HUDEP-2 (cell line): ENCODE measurements around the gene DNAJC5.
"Not testable (repeated sequence)": the region's sequence is repeated elsewhere in the genome, so short reads cannot be mapped to it uniquely, and the experiment has no call there.

Experiments used
- DNase-seq, 76 experiments: peaks; one replicate each; lab custom pipeline; 2025; ENCODE audit not compliant: unreplicated experiment in 76 of 76; lab: John Stamatoyannopoulos, UW

Gene DNAJC5

DNA sequence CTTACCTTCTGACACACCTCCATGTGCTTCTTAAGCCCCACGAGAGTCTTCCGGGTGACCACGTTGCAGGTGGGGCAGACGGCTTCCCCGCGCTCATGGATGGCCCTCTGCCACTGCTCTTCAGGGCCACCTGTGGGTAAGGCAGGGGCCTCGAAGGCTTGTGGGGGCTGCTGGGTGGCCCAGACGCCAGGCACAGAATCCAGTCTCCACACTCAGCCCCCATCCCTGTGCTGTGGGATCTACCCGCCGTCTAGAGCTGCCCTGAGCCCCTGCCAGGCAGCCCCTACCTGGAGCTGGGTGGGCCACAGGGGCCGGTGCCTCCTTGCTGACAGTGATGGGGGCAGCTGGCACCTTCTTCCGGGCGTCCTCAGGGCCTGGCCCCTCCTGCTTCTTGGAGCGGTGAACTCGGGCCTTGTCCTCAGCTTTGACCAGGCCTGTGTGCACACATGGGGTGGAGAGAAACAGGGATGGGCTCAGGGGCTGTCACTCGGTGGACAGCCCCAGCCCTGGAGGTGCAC lies 68.9 kb downstream of the DNAJC5 start:
- no peak for DNase-seq

DNA sequence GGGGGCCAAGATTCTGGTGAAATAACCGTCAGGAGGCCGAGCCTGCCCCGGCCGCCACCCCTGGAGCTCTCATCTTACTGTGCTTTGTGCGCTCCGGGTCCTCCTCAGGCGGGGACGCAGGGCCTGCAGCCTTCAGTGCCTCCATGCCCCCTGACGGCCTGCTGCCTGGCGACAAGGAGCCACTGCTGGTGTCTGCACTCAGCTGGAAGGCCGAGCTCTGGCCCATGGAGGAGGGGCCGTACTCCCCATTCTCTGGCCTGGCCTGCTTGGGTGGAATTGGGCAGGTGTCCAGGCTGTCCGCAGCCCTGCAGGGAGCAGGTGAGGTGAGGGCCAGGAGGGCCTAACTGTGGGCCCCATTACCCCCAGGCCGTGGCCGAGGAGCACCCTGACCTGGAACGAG lies 69.5 kb downstream of the DNAJC5 start:
- DNase-seq = no peak

DNA sequence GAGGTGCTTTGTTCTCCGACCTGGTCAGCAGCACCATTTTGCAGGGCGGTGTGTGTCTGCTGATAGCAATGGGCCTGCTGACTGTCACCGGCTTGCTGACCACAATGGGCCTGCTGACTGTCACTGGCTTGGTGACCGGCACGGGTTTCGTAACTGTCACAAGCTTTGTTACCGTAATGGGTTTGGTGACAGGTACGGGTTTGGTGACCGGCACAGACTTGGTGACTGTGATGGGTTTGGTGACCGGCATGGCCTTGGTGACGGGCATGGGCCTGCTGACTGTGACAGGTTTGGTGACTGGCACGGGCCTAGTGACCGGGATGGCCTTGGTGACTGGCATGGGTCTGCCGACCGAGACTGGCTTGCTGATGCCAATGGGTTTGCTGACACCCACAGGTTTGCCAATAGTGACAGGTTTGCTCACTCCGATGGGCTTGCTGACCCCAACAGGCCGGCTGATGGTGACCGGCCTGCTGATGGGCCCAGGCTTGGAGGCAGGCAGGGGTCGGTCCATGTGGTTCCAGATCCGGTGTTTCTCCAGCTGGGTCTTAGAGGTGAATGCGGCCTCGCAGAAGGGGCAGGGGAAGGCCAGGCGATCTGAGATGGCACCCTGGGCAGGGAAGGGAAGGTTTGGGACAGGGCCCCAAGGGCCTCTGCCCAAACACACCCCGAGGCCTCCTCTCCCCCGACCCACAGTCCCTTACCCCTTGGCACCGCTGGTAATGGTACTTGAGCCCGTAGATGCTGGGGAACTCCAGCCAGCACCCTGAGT lies 71.4 kb downstream of the DNAJC5 start:
- DNase-seq = no peak

DNA sequence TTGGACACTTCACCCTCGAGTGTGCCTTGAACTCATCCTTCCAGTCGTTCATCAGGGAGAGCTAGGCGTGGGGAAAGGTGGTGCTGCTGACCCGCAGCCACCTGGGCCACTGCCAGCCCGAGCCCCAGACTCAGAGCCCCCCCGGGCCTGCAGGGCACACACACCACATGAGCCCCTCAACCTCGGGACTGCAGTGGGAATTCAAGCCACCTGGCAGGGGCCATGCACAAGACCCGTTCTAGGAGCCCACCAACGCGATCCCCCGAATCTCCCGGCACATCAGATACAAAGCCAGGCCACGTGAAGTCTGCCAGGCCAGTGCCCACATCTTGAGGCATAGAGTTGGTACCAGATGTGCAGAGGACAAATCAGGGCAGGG lies 72.0 kb downstream of the DNAJC5 start:
- no peak for DNase-seq

DNA sequence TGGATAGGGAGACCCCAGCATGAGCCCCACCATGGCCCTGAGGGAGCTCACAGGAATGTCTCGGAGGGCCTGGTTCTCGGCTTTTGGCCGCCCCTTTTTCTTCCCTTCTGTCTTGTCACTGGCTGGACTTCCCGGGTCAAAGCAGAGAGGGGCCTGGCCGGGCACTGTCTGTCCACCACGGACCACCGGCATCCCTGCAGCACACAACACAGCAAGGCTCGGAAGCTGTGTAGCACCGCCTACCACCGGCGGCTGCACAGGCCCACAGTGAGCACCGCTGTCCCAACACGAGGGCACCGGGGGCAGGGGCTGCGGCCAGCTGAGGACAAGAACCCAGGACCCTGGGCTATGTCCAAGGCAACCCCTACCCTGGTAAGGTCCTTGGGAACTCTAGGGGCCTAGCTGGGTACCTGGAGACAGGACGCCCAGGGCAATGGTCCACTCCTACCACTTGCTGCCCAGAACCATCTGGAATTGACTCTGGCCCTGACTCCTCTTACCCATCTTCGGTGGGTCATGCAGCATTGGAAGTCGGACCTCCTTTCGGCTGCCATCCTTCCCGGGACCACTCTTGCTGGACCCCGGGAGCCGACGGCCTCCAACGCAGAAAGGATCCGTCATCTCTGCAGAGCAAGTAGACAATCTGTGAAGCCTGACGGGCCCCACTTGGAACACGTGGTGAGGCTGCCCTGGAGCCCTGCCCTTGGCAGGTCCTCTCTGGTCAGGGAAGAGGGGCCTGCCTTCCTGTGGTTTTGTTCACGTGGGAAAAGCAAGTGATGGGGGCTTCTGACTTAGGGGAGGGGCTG lies 72.6 kb downstream of the DNAJC5 start:
- no peak for DNase-seq

DNA sequence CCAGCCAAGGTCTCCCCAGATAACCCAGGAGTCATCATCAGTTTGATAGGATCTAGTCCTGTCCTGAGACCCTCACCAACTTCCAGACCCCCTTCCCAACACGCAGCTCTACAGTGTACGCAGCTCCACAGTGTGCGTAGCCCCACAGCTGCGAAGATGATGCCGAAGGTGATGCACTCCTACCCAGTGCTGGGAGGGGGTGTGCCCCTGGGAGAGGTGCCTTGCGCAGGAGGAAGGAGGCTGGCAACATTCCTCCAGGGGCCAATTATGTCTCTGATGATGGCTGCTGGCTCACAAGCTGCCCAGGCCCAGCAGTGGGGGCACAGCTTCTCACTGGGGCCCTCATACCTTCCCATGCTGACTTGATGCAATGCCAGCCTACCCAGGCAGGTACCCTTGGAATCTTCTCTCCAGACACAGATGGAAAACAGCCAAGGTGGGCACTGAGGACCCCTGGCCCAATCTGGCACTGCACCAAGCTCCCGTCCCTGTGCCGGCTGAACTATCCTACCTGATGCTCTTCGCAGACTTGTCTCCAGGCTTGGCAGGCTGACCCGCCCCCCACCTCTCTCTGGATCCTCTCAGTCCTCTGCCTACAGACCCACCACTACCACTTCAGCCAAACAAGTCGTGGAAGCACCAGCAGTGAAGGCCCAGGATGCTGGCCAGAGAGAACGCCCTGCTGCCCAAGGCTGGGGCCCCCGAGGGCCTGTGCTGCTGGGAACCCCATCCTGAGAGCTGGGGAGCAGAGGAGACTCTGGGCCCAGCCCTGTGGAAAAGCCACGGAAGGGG lies 73.4 kb downstream of the DNAJC5 start:
- DNase-seq = no peak

DNA sequence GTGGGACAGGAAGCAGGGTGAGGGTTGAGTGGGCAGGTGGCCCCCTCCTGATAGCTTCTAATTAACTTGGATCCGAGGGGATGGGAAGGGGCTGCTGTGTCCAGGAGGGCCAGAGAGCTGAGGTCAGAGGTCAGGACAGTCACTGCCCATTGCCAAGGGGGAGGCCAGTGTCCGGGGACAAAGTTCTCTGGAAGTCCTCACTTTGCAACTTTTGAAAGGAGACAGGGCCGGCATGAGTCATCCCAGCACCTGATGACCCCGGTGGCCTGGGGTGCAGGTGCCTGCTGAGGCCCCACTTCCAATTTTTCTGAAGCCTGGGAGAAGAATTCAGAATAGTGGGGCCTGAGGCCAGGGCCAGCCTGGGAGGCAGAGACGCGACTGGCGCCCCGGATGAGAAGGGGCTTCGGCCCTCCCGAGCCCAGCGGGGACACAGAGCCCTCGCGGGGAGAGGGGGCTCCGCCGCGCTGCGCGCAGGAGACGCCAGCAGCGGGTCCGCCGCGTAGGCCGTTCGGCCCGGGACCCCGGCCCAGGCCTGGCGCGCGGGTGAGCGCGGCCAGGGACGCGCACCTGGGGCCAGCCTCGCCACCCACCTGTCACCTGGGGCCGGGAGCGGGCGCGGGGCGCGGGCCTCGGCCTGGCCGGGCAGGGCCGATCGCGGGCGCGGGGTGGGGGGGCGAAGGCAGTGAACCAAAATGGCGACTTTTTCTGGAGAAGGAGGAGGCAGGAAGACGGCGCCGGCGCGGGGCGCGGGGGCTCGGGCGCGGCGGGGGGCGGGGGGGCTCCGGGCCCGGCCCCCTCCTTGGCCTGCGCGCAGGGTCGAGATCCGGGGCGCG lies 74.2 kb downstream of the DNAJC5 start:
- DNase-seq = no peak

DNA sequence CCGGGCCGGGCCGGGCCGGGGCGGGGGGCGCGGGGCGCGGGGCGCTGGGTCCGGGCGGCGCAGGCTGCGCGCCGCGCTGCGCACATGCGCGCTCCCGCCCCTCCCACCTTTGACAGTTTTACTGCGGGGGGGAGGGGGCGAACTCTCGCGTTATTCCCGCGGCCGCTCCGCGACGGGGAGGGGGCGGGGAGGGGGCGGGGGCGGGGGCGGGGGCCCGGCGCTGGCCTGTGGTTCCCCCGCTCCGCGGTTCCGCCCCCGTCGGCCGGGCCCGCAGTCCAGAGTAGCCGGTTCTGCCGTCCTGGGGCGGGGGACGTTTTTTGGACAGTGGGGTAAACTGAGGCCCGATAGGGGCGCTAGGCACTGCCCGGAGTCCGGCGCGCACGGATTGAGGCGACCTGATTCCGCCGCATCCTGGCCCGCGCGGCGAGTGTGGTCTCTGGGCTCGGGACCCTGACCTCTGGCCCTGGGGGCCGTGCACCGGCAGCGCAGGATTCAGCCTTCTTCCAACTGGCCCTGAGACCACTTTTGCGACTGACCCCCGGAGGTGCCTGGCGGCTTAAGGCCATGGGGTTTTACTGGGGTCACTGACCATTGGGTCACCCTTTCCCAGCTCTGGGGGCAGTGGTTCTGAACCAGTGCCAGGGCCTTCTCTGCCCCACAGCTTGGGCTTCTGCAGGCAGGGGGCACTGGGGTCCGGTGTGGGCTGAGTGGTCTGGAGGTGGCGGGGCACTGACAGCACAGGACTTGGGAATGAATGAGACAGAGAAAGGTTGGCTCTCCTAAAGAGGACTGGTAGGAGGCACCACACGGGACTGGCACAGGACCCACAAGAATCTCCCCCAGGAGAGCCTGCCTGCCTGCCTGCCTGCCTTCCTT lies 75.2 kb downstream of the DNAJC5 start, which contains the start of gene ZNF512B:
Gene ZNF512B, minus strand, starts transcription at position 93 of the 876 bp plus-strand sequence. CDS start 1,980 bp downstream, outside the sequence.
- peak in 35 of 76 experiments; percentile 8 to 70 (median 33) for DNase-seq

DNA sequence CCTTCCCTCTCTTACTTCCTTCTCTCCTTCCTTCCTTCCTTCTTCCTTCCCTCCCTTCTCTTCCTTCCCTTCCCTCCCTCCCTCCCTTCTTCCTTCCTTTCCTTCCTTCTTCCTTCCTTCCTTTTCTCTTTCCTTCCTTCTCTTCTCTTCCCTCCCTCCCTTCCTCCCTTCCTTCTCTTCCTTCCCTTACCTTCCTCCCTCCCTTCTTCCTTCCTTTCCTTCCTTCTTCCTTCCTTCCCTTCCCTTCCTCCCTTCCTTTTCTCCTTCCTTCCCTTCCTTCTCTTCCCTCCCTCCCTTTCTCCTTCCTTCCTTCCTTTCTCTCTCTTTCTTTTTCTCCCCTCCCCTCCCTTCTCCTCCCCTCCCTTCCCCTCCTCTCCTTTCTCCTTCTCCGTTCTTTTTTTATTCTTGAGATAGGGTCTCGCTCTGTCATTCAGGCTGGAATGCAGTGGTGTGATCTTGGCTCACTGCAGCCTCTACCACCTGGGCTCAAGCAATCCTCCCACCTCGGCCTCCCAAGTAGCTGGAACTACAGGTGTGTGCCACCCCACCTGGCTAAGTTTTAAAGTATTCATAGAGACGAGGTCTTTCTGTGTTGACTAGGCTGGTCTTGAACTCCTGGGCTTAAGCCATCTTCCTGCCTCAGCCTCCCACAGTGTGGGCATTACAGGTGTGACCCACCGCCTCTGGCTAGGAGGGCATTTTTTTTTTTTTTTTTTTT lies 75.9 kb downstream of the DNAJC5 start:
- DNase-seq = no peak

DNA sequence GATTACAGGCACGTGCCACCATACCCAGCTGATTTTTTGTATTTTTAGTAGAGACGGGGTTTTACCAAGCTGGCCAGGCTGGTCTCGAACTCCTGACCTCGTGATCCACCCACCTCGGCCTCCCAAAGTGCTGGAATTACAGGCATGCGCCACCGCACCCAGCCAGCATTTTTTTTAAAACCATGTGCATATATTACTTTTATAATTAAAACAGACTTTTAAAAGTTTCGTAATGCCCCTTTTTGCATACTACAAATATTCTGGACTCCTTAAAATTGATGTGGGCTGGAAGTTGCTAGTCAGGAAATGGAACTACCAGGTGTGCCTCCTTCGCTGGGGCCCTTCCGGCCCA lies 77.0 kb downstream of the DNAJC5 start:
- not testable (repeated sequence) for DNase-seq

DNA sequence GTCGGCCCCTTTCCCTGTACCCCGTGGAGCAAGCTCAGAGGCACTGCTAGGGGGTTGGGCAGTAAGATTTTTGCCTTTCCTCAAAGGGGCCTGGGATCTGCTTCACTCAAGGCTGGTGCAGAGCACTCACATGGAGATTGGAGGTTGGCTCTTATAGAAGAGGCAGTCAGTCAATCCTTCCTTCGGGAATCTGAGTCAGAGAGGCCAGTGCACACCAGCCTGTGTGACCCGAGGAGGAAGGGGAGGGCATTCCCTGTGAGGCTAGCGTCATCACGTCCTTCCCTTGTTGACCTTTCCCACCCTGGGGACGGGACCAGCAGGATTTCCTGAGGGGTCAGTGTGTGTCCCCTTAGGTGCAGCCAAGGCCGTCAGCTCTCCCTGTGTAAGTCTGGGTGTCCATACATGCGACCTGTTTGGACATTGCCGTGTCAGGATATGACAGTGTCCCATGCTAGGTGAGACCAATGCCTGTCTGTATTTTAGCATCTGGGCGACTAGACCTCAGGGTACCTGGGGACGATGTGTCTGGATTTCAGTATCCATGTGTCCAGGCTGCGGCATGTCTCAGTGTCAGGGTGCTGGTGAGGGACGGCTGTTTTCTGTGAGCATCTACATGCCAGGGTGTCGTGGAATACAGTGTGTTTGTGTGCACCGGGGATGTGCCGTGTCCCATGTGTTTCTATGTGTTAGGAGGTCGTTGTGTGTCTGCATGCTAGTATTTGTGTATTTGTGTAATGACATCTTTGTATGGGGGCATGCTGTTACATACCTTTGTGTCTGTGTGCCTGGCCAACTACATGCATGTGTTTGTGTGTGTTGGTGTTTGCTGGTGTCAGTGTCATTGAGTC lies 77.6 kb downstream of the DNAJC5 start:
- no peak for DNase-seq

DNA sequence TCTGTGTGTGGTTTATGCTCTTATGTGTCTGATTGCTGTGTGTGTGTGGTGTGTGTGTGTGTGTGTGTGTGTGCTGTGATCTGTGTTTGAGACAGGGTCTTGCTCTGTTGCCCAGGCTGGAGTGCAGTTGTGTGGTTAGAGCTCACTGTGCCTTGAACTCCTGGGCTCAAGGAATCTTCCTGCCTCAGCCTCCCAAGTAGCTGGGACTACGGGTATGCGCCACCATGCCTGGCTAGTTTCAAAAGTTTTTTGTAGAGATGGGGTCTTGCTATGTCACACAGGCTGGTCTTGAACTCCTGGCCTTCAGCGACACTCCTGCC lies 78.2 kb downstream of the DNAJC5 start:
- DNase-seq = no peak

DNA sequence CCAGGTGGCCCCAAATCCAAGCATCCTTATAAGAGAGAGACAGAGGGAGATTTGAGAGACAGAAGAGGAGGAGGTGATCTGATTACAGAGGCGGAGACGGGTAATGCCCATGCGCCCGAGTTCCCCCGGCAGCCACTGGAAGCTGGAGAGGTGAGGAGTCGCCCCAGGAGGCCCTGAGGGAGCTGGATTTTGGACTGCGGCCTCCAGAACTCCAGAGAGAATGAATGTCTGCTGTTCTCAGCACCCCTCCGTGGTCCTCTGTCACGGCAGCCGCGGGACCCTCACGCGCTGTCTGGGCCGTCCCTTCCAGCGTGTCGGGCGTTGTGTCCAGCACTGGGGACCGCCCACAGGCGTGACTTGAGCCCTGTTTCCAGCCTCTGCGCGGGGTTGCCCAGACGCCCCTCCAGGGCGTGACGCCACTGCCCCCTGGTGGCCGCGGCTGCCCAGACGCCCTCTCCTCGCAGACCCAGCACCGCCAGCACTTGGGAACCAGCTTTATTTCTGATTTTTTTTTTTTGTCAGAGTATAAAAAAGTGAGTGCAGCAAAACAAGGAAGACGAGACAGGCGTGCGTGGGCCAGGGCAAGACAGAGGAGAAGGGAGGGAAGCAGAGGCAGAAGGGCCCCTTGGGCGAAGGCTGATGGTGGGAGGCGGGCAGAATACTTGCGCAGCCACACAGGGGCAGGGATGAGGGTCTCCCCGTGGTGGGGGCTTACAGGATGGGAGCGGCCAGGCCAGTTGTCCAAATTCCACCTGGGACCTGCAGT lies 78.9 kb downstream of the DNAJC5 start:
- DNase-seq = peak in 67 of 76 experiments; percentile 11 to 84 (median 61)

DNA sequence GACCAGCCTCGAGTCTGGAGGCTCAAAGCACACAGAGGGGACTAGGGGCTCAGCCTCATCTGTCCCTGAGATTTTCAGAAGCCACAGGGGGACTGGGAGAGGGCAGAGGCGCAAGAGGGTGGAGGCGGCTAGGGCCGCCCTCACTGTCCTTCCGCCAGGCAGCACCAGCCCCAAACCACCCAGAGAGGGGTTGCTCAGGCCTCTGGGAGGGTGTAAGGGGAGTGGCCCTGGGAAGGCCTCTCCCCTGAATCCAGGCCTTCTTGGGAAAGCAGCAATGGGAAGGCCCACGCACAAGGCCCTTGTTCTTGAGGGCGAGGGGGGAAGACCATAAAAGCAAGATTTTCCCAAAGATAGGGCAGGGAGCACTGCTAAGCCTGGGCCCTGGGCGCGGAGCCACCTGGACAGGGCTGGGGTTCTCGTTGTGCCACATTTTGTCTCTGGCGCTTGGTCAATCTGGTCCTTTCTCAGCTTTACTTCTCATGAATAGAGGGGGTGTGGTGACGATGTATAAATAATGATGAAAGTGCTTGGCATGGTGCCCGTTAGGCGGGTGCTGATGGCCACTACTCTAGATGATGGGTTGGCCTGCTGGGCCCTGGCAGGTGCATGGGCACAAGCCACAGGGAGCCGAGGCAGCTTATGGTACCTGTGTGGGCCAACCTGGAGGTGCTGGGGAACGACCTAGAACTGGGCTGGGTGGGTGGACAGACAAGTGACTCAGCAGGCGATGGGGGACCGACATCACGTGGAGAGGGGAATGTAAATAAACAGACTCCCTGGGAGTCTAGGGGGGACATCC lies 79.7 kb downstream of the DNAJC5 start:
- no peak for DNase-seq

DNA sequence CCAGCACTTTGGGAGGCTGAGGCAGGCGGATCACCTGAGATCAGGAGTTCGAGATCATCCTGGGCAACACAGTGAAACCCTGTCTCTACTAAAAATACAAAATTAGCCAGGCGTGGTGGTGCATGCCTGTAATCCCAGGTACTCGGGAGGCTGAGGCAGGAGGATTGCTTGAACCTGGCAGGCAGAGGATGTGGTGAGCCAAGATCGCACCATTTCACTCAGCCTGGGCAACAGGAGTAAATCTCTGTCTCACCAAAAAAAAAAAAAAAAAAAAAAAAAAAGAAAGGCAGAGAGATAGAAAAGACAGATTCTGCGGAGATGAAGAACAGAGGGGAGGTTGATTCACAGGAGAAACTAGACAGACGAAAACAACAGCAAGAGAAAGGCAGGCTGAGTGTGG lies 81.6 kb downstream of the DNAJC5 start:
- not testable (repeated sequence) for DNase-seq
